Measurements from ENCODE around the gene CDH23.

GRCh38 chr10:71396711-71397295 is at the start of gene CDH23:
- TF ChIP-seq, protein P1, sequence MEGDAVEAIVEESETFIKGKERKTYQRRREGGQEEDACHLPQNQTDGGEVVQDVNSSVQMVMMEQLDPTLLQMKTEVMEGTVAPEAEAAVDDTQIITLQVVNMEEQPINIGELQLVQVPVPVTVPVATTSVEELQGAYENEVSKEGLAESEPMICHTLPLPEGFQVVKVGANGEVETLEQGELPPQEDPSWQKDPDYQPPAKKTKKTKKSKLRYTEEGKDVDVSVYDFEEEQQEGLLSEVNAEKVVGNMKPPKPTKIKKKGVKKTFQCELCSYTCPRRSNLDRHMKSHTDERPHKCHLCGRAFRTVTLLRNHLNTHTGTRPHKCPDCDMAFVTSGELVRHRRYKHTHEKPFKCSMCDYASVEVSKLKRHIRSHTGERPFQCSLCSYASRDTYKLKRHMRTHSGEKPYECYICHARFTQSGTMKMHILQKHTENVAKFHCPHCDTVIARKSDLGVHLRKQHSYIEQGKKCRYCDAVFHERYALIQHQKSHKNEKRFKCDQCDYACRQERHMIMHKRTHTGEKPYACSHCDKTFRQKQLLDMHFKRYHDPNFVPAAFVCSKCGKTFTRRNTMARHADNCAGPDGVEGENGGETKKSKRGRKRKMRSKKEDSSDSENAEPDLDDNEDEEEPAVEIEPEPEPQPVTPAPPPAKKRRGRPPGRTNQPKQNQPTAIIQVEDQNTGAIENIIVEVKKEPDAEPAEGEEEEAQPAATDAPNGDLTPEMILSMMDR (conservative IDR thresholded peaks at IDR 0.05 in 1 of 2, IDR thresholded peaks at IDR 0.05 in 1 of 2; ENCODE audit: low read depth in 1 of 2, low read length in 2 of 2): no peak
- no peak for TF ChIP-seq EZH2 (IDR thresholded peaks at IDR 0.05; ENCODE audit: low read length, missing control alignments)

Data from fibroblast of lung (primary cell).